GM19193 (cell line): ENCODE results near the gene MCM9.

Source experiments
- POLR2A ChIP-seq: IDR thresholded peaks from 4 replicates; pipeline ENCODE4 v1.6.1; 2011; ENCODE audit not compliant: insufficient read depth, insufficient read length; ENCODE audit errors: extremely low read depth

MCM9 gene

GRCh38 chr6:118934461-118935330, at the start of gene MCM9:
Gene MCM9, minus strand, starts transcription at chr6:118935159. Its CDS starts 3,436 bp downstream, at chr6:118931723.
- peak; percentile 65 for TF ChIP-seq POLR2A

GRCh38 chr6:118984342-118984741, 49.4 kb upstream of the MCM9 start:
- TF ChIP-seq POLR2A = no peak

GRCh38 chr6:118982575-118982911, 47.6 kb upstream of the MCM9 start:
- TF ChIP-seq POLR2A = no peak

- TF ChIP-seq POLR2A = no peak
Measured at GRCh38 chr6:118981884-118982574, 47.1 kb upstream of the MCM9 start.

GRCh38 chr6:118980063-118980462, 45.1 kb upstream of the MCM9 start:
- TF ChIP-seq POLR2A = no peak

GRCh38 chr6:118974790-118975189, 39.8 kb upstream of the MCM9 start:
- no peak for TF ChIP-seq POLR2A

- no peak for TF ChIP-seq POLR2A
Measured at GRCh38 chr6:118971682-118972081, 36.7 kb upstream of the MCM9 start.

GRCh38 chr6:118970866-118971265, 35.9 kb upstream of the MCM9 start:
- TF ChIP-seq POLR2A = no peak

- no peak for TF ChIP-seq POLR2A
Measured at GRCh38 chr6:118968416-118968815, 33.5 kb upstream of the MCM9 start.

GRCh38 chr6:118967239-118967638, 32.3 kb upstream of the MCM9 start:
- TF ChIP-seq POLR2A = no peak

GRCh38 chr6:118965843-118966370, 30.9 kb upstream of the MCM9 start:
- no peak for TF ChIP-seq POLR2A

- no peak for TF ChIP-seq POLR2A
Measured at GRCh38 chr6:118965371-118965770, 30.4 kb upstream of the MCM9 start.

- no peak for TF ChIP-seq POLR2A
Measured at GRCh38 chr6:118963003-118963402, 28.0 kb upstream of the MCM9 start.

- TF ChIP-seq POLR2A = no peak
Measured at GRCh38 chr6:118959903-118960302, 24.9 kb upstream of the MCM9 start.

- TF ChIP-seq POLR2A = no peak
Measured at GRCh38 chr6:118953391-118953790, 18.4 kb upstream of the MCM9 start.

- TF ChIP-seq POLR2A = no peak
Measured at GRCh38 chr6:118952683-118953082, 17.7 kb upstream of the MCM9 start.
